Measurements from ENCODE around the gene PRLR.
"Not testable (repeated sequence)": the region's sequence is repeated elsewhere in the genome, so short reads cannot be mapped to it uniquely, and the experiment has no call there.

The PRLR gene

GRCh38 chr5:35230038-35230611 lies at the start of gene PRLR:
Gene PRLR, minus strand, starts transcription at chr5:35230487. Its CDS starts 140,867 bp downstream, at chr5:35089620.
- no peak for DNase-seq

GRCh38 chr5:35274839-35275509 lies 44.7 kb upstream of the PRLR start:
- no peak for DNase-seq

- no peak for DNase-seq
Observed at GRCh38 chr5:35269006-35269405, 38.7 kb upstream of the PRLR start.

GRCh38 chr5:35266276-35266675 lies 36.0 kb upstream of the PRLR start:
- no peak for DNase-seq

- no peak for DNase-seq
Observed at GRCh38 chr5:35264509-35264908, 34.2 kb upstream of the PRLR start.

GRCh38 chr5:35263266-35263877 lies 33.1 kb upstream of the PRLR start:
- DNase-seq = no peak

- no peak for DNase-seq
Observed at GRCh38 chr5:35253582-35253981, 23.3 kb upstream of the PRLR start.

GRCh38 chr5:35252963-35253362 lies 22.7 kb upstream of the PRLR start:
- no peak for DNase-seq

GRCh38 chr5:35248843-35249780 lies 18.8 kb upstream of the PRLR start:
- DNase-seq = no peak

- no peak for DNase-seq
Observed at GRCh38 chr5:35247648-35248034, 17.4 kb upstream of the PRLR start.

- DNase-seq = no peak
Observed at GRCh38 chr5:35246900-35247647, 16.8 kb upstream of the PRLR start.

GRCh38 chr5:35246411-35246810 lies 16.1 kb upstream of the PRLR start:
- no peak for DNase-seq

- not testable (repeated sequence) for DNase-seq
Observed at GRCh38 chr5:35245371-35245770, 15.1 kb upstream of the PRLR start.

GRCh38 chr5:35244171-35244570 lies 13.9 kb upstream of the PRLR start:
- no peak for DNase-seq

- DNase-seq = no peak
Observed at GRCh38 chr5:35242702-35243258, 12.5 kb upstream of the PRLR start.

GRCh38 chr5:35240892-35241291 lies 10.6 kb upstream of the PRLR start:
- DNase-seq = no peak

GRCh38 chr5:35239911-35240610 lies 9.8 kb upstream of the PRLR start:
- no peak for DNase-seq

GRCh38 chr5:35239476-35239875 lies 9.2 kb upstream of the PRLR start:
- DNase-seq = no peak

GRCh38 chr5:35237580-35238376 lies 7.5 kb upstream of the PRLR start:
- DNase-seq = no peak

GRCh38 chr5:35236770-35237169 lies 6.5 kb upstream of the PRLR start:
- DNase-seq = no peak

GRCh38 chr5:35233601-35234000 lies 3.3 kb upstream of the PRLR start:
- no peak for DNase-seq
